GM18502 (cell line): ENCODE measurements around the gene USP40.

ENCODE experiments used
- ATAC-seq: cut with Tn5 transposase; IDR thresholded peaks from one replicate; pipeline ENCODE4 v1.9.1; 2021; ENCODE audit warnings: mild to moderate bottlenecking; ENCODE audit not compliant: unreplicated experiment, poor library complexity

Gene USP40

DNA sequence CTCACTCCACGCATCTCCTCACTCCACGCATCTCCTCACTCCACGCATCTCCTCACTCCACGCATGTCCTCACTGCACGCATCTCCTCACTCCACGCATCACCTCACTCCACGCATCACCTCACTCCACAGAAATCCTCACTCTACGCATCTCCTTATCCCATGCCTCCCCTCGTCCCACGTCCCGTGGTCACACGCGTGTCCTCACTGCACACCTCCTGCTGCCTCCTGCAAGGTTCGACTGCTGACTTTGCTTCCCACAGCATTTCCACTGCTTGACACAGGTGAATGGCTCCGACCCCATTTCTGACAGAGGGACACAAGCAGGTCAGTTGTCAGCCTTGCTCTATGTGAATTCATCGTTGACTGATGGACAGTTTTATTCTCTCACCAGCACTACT lies 103.0 kb downstream of the USP40 start:
- ATAC-seq: no peak

DNA sequence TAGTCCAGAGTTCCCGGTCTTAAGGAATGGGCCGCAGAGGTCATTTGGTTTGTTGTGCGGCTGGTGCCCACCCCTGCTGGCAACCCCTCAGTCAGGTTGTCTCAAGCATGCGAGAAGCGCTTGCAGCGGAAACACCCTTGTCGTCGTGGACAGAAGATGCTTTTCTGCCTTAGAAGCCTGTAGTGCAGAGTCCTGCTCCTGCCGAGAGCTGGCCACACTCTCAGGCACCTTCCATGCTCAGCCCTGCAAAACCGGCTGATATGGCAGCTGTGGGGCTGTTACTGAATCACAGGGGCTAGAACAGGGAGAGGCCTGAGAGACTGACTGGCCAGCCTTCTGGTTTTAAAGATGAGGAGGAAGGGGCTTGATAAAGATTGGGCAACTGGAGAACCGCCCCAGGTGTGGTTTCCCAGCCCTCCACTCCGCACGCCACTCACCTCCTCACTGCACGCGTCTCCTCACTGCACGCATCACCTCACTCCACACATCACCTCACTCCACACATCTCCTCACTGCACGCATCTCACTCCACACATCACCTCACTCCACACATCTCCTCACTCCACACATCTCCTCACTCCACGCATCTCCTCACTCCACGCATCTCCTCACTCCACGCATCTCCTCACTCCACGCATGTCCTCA lies 103.6 kb downstream of the USP40 start:
- ATAC-seq: no peak

DNA sequence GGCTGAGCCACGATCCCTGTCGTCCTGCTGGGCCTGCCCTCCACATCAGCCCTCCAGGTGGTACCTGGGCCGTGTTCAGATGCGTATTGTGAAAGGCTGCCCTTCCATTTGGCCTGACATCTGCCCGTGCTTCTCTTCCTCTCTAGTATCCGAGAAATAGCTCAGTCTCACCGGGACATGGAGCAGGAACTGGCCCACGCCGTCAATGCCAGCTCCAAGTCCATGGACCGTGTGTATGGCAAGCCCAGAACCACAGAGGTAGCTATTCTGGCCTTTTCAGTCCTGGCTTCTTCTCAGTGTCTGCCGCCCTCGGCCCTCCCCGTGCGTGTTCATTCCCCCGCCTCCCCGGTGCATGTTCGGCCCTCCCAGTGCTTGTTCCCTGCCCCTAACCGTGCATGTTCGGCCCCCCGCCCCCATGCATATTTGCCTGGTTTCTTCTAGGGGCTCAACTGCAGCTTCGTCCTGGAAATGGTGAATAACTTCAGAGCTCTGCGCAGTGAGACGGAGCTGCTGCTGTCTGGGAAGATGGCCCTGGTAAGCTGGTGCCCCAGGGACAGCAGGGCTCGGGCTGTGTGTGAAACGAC lies 104.3 kb downstream of the USP40 start:
- ATAC-seq: no peak

DNA sequence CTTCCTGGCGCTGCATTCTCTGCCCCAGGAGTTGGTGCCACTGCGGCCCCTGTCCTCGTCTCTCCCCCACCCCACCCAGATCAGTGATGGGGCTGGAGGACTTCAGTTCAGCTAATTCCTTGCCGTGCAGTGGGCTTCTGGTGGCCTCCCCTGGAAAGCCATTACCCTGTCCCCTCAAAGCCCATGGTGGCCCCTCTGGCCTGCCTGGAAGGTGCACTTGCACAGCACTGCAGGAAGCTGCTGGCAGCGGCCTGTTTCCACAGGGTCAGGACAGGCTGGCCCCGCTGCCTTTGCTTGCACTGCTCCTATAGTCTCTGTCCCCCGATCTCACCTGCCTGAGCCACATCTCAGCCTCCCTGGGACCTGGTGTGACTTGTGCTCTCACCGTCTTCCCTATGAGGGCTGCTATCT lies 105.1 kb downstream of the USP40 start:
- no peak for ATAC-seq

DNA sequence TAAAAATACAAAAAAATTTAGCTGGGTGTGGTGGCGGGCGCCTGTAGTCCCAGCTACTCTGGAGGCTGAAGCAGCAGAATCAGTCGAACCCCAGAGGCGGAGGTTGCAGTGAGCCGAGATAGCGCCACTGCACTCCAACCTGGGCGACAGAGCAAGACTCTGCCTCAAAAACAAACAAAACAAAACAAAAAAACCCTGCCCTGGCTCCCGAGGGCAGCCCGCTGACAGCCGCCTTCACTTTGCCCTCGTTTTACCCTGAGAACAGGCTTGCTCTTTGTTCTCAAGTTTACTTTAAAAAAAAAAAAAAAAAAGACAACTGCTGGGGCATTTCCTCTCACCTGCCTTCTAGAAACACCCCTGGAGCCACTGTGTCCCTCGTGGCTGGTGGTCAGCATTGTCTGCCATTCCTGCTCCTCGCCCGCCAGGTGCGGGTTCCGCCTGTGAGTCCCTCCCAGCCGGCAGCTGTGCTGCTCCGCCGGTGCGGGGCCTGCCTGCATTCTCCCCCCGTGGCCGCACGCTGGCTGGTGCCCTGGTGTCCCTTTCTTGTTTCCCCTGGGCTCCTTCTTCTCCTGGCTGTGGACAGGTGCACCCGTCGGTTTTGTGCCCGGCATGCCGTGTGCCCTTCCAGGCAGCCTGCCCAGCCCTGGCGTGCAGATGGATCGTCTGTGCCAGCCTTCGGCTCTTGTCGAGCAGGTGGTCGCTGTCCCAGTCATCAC lies 105.7 kb downstream of the USP40 start:
- ATAC-seq: no peak

DNA sequence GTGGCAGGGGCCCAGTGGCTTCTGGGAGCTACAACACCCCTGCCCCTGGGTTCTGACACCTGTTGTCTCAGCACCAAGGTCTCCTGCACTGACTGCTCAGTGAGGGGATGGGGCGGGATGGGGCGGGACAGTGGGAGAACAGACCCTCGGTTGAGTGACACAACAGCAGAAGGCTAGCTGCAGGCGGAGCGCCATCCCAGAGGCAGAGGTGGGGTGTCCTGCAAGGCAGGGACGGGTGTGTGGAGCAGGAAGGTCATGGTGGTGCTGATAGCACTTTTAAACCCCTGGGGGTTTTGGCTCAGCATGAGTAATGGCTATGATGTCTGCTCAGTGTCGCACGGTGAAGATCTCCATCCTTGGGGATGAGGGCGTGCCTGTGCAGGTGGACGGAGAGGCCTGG lies 107.2 kb downstream of the USP40 start:
- ATAC-seq: no peak

DNA sequence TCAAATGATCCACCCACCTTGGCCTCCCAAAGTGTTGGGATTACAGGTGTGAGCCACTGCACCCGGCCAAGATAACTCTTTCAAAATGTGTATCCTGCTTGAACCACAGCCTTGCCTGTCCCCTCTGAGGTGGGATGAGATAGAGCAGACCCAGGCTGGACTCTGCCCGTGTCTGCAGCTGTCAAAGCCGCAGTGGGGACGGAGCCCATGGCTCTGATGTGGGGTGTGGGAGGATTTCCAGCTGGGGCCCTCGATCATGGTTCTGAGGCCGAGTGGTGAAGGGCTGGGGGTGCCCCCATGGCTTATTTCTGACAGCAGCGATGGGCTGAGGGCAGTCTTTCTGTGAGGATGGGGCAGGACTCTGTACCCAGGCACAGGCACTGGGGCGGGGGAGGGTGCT lies 107.8 kb downstream of the USP40 start:
- no peak for ATAC-seq

DNA sequence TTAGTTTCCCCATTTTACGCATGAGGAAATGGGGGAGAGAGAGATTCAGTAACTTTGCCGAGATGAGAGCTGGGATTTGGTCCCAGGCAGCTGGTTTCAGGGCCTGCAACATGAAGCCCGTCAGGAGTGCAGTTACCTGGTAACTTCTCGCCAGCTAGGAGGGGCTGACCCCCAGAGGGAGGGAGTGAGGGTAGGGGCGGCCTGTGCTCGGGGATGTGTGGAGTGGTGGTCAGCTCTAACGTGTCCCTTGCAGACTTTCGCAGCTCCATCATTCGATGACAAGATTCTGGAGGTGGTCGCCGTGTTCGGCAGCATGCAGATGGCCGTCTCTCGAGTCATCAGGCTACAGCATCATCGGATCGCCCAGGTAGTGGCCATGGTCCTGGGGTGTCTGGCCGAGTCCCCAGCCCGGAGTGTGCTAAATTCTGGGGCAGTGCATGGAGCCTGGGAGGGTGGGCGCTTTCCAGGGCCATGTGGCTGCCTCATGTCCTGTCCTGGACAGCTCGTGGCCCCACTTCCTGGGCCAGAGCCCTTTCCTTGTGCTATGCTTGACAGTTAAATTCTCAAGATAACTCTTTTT lies 108.5 kb downstream of the USP40 start:
- ATAC-seq: no peak

DNA sequence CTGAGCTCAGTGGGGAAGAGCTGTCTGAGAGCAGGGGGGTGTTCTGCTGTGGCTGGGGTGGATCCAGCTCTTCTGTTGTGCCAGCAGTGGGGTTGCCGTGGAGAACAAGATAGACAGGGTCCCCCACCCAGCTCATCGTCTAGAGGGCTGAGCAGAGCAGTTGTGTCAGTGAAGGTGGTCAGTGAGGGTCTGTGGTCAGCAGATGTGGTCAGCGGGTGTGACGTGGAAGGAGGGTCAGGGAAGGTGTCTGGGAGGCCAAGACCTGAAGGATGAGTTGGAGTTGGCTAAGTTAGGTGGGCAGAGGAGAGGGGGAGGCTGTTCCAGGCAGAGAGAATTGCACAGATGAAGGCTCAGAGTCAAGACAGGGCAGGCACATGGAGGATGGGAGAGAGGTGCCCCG lies 109.2 kb downstream of the USP40 start:
- ATAC-seq: no peak

DNA sequence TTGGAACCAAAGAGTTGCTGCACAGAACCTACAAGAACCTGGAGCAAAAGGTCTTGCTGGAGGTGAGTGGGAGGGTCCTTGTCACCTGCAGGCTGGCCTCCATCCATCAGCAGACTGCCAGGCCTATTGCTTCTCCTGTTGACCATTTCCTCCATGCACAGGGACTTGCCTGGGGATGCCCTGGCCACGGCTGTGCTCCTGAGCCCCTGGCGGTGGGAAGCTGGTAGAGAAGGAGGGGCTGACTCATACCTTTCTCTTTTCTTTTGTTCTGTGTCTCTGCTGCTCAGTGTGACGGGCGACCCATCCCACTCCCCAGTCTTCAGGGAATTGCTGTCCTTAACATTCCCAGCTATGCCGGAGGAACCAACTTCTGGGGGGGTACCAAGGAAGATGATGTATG lies 109.6 kb downstream of the USP40 start:
- no peak for ATAC-seq

DNA sequence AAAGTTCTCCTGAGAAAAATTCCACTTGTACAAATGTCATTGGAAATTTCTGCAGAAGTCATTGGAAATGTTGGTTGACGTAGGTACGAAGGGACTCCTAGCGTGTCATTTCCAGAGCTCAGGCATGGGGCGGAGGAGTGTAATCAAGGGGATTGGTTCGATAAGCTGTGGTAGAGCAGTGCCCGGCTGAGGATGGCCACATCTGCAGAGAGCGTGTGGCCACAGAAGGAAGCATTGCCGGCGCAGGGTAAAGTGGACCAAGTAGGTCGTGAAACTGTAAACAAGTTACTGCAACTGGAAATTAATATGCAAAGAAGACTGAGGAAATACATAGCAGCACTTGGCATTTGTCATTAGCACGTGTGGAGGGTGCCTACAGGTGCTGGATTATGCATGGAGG lies 110.5 kb downstream of the USP40 start:
- ATAC-seq: no peak

DNA sequence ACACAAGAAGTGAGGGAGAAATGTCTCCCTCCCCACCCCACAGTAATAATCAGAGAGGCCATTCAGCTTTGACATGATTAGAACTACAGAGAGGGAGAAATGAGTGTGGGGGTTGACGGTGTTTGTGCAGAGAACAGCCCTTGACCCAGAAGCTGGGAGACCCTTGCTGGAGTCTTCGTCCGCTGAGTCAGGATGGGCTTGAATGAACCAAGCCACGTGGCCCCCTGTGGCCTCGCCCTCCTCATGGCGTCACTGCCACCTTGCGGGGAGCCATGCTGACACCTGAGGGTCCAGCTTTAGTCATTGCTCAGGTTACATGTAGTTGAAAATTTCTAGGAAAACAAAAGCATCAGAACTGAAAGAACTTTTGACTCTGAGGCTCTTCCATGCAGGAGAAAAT lies 111.1 kb downstream of the USP40 start:
- no peak for ATAC-seq

DNA sequence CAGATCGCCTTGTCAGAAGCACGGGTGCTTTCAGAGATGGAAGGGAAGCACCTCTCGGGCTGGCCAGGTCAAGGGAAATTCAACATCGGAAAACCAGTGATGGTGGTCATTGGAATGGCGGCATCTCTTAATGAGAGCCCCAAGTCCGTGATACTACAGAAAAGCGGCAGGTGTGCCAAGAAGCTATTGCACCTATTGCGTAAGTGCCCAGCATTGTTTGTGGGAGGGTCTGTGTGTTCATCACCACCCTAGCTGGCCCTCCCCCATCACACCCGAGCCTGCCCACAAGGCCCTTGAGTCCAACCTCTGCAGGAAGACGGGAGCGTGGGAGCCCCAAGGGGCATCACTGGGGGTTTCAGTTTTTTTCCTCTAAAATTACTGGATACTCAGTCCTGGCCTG lies 111.6 kb downstream of the USP40 start:
- no peak for ATAC-seq

DNA sequence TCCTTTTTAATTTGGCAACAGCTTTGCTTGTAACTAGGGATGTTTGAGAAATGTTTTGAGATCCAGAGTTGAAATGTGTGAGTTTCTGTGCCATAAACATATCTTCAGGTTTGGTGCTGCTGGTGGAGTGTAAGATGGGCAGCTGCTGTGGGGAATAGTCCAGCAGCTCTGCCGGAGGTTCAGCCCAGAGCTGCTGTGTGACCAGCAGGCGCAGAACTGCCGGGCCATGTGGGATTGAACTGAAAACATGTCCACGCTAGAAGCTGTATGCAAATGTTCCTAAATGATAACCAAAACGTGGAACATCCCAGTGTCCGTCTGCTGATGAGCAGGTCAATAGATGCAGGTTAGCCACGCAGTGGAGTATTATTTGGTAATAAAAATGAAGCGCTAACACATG lies 112.7 kb downstream of the USP40 start:
- no peak for ATAC-seq

DNA sequence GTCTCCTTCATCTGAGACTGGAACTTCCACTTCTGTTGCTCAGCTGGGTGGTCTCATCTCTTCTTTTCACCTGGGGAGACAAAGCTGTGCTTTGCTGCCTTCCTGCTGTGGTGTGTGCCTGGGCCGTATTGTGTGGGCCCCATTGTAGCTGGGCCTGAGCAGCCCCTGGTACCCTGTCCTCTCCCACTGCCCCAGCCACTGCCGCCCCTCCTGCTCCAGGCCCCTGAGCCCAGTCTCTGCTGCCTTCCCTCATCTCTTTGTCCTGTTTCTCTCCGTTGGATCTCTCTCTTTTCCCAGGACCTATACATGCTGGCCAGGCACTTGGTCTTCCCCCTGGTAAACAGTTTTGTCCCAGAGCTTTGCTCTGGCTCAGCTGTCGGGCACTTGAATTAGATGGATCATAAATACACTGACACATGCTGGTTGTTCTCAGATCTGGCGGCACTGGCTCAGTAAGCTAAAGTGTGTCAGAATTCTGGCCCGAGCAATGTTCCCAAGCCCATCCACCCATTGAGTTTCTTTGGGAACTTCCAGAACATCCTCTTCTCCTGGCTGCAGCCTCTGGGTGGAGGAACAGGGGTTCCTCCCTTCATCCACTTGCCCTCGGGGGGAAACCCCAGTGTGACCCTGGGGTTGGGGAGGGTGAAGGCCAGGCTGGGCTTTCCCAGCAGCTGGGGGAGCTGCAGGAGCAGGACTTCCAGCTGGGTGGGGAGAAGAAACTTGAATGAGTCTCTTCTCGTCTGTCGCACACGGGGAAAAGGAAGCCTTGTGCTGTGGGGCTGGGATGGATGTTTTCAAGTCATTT lies 113.3 kb downstream of the USP40 start:
- no peak for ATAC-seq

DNA sequence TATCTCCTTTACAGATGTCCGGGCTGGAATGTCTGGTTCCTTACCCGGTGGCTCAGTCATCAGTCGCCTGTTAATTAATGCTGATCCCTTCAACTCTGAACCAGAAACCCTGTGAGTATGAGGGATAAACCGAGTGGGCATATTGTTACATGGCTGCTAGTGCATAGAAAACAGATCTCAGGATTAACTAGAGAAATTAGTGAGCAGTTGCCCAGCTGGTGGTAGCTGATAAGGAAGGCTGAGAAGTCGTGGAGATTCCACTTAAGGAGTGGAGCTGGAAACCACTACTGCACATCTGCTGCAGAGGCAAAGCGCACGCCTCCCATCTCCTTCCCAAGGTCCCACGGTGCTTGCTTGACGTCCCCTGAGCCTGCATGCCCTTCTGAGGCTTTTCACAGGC lies 114.6 kb downstream of the USP40 start:
- ATAC-seq: no peak

DNA sequence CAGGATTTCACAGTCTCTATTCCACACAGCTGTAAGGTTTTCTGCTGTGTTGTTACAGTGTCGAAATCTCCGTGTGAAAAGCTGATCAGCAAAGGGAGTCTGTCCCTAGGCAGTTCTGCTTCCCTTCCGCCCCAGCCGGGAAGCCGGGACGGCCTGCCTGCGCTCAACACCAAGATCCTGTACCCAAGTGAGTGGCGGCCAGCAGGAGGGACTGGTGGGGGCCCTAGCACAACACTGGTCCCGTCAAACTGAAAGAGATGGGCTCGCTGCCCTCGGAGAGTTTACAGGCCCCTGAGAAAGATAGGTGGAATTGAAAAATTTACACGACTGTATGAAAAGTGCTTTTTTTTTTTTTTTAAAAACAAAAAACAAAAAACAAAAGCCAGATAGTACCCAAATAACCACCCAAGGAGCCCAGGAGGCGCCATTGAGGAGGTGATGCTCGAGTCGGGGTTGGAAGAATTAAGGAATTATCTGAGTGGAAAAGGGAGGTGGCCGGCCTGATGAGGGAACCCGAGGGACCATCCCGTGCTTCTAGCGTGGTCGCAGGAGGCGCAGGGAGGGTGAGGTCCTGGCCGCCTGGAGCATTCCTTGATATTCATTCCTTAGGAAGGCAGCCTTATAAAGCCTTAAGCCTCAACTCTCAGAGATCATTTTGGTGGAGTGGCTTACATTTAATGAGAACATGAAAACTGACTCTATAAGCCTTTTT lies 115.6 kb downstream of the USP40 start:
- no peak for ATAC-seq

DNA sequence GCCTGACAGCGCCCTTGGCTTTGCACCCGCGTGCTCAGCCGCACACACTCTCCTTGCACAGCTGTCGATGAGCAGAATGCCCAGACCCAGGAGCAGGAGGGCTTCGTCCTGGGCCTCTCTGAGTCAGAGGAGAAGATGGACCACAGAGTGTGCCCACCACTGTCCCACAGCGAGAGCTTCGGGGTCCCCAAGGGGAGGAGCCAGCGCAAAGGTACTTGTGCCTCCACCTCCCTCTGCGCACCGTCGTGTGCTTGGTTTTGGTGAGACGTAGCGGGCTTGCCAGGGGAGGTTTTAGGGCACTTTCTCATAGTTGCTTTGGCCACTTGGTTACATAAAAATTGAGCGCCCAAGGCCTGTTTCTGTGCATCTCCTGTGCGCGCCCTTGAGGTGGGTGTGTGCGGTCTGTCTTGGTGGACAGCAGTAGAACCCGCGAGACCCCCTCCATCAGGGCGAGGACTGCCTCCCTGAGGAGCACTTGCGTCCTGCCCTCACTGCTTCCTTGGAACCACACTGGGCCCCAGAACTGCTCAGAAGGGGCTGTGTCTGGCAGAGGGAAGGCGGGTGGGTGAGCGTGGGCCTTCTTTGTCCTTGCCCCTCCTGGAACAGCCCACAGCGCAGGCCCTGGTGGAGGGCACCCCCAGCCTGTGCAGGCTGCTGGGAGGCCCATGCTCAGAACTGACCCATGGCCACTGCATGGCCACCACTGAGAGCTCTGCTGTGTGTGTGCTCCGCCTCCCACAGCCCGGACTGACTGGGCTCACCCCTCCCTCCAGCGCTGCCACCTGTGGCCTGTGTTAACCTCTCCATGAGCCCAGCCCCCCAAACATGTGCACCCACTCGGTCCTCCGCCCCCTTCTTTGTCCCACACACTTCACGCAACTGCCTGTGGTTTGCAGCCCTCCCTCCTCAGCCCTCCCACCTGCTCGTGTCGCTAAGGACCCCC lies 116.4 kb downstream of the USP40 start:
- no peak for ATAC-seq
